ENCODE data around the gene SLC38A3. TPM values are rescaled to one million over a fixed set of nuclear protein-coding genes. Genes with fewer than 3 reads are reported as not detected.

SLC38A3 gene
- total and polyA plus RNA-seq, 9 of the 15 experiments (the other 6 are each of a cell fraction or from before 2014, with no cell fraction given): 0.09 to 0.38 (median 0.16) TPM; not detected in 6

DNA sequence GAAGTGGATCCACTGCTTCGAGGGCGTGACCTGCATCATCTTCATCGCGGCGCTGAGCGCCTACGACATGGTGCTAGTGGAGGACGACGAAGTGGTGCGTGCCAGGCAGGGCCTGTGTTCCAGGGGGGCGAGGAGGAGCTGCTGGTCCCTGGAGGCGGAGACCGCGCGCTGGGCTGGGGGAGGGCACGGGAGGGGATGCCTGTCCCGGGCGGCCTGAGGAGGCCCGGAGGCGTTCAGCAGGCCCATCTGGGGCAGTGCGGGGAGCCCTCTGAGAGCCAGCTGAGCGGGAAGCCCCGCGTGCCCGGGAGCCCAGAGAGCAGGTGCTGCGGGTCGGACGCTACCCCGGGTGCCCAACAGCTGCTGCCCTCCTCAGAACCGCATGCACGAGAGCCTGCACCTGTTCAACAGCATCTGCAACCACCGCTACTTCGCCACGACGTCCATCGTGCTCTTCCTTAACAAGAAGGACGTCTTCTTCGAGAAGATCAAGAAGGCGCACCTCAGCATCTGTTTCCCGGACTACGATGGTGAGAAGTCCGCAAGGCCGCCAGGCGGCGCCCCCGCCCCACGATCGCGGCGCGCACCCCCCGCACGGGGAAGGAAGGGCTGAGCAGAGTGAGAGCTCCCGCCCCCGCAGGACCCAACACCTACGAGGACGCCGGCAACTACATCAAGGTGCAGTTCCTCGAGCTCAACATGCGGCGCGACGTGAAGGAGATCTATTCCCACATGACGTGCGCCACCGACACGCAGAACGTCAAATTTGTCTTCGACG, 10.8 kb upstream of the SLC38A3 start:
- Histone ChIP-seq H3K36me3 (ENCODE audit: control insufficient read depth, insufficient read depth, low read length) (no peaks in the 10 kb centered on the region), H3K27ac (ENCODE audit: extremely low read depth, low read depth, low read length) (no peak overlapping the region), H3K27me3 (ENCODE audit: control insufficient read depth in 2 of 2, insufficient read depth in 2 of 2, low read length in 2 of 2) (peaks cover 0 to 15% of the 10 kb centered on the region in 2 experiments; a peak in 2 of 5 replicates), H3K9me1 (ENCODE audit: control insufficient read depth, insufficient read depth, low read length) (no peaks in the 10 kb centered on the region), H3K4me3 (peak overlapping the region; percentile 26; the same call in 1 of the 2 replicates), H3K9ac (ENCODE audit: insufficient read depth in 1 of 2, low read depth in 2 of 2, low read length in 2 of 2) (0 out of 4 replicates have a peak overlapping the region, but pooled peaks of 1 of the 2 experiments have one; percentile 2), H4K20me1 (replicated peaks; ENCODE audit: control insufficient read depth, insufficient read depth, low read length) (no peaks in the 10 kb centered on the region; the same call in 1 of the 2 replicates), H2AFZ (ENCODE audit: low read depth, low read length) (peak overlapping the region; percentile 85), H3K4me2 (ENCODE audit: insufficient read depth, low read length) (peak overlapping the region; percentile 89), H3K4me1 (replicated peaks in 1 of 2; ENCODE audit: control insufficient read depth in 2 of 2, insufficient read depth in 2 of 2, low read length in 2 of 2) (peaks cover 2 to 29% of the 10 kb centered on the region in 2 experiments; a peak in 2 of 5 replicates), H3K79me2 (ENCODE audit: control insufficient read depth, insufficient read depth, low read length) (no peaks in the 10 kb centered on the region), H3K9me3 (replicated peaks; ENCODE audit: control insufficient read depth, insufficient read depth, low read depth, low read length) (no peaks in the 10 kb centered on the region)
- ChIA-PET CTCF (ENCODE audit: low intra/inter-chr PET ratio) (interaction anchor here (0.7 to 4.9 kb wide), 7 partner anchors 29 to 79 kb away, joined by 3 to 91 read pairs (median 5); no protein-coding TSS in a partner anchor), POLR2A (interaction anchor here (0.5 to 0.9 kb wide), 6 partner anchors 32 to 89 kb away, joined by 3 to 4 read pairs (median 3); no protein-coding TSS in a partner anchor)
- intact Hi-C loops (cut with micrococcal nuclease) (loop anchor here (1.0 kb wide), 2 partner anchors 28 to 32 kb away; no protein-coding TSS in a partner anchor), in situ Hi-C loops (cut with MboI) (loop anchor here (5.0 kb wide), 2 partner anchors 33 to 78 kb away; no protein-coding TSS in a partner anchor)
- no TSS peak for BruUV-seq (replicated peaks)
- FAIRE-seq (peak; percentile 78), DNase-seq (ENCODE audit: extremely low read depth in 1 of 4, low spot score in 3 of 4) (peak; percentile 81 to 86 (median 84)), ATAC-seq (peak; percentile 94)
- 6% methylated on average over 44 of the region's 70 CpGs for WGBS (ENCODE audit: insufficient coverage, low coverage, missing lambda C conversion rate)
- TF ChIP-seq CREM (IDR thresholded peaks at IDR 0.05; ENCODE audit: low read depth): peak; percentile 81
- no peak for TF ChIP-seq BCOR (IDR thresholded peaks at IDR 0.05)
- peak; percentile 67 for TF ChIP-seq ZBTB33 (CRISPR knock-in tag; IDR thresholded peaks at IDR 0.05)
- TF ChIP-seq HMG20A (CRISPR knock-in tag; conservative IDR thresholded peaks at IDR 0.05): no peak
- TF ChIP-seq CTCF (IDR thresholded peaks at IDR 0.05 in 2 of 3, conservative IDR thresholded peaks at IDR 0.05 in 1 of 3; ENCODE audit: insufficient read depth in 2 of 3, low read depth in 1 of 3, low read length in 3 of 3): peak; percentile 88 to 92 (median 89)
- TF ChIP-seq E4F1 (CRISPR knock-in tag; IDR thresholded peaks at IDR 0.05; ENCODE audit: borderline replicate concordance): no peak
- TF ChIP-seq NR2F6 (CRISPR knock-in tag; IDR thresholded peaks at IDR 0.05): no peak
- TF ChIP-seq TCF7 (IDR thresholded peaks at IDR 0.05; ENCODE audit: borderline replicate concordance): no peak

Data from K562 (cell line).